ENCODE measurements around the gene CHRNE. TPM values are rescaled to one million over a fixed set of nuclear protein-coding genes. Genes with fewer than 3 reads are reported as not detected.

Gene CHRNE
- polyA plus RNA-seq, 3 donors: 1.1 to 2.7 (median 1.4) TPM

GRCh38 chr17:4856937-4857314, 46.0 kb downstream of the CHRNE start:
- DNase-seq: no peak

- DNase-seq: no peak
These were observed 46.5 kb downstream of the CHRNE start for GRCh38 chr17:4856271-4856936.

- DNase-seq: no peak
These were observed 48.7 kb downstream of the CHRNE start for GRCh38 chr17:4854111-4854681.

DNA sequence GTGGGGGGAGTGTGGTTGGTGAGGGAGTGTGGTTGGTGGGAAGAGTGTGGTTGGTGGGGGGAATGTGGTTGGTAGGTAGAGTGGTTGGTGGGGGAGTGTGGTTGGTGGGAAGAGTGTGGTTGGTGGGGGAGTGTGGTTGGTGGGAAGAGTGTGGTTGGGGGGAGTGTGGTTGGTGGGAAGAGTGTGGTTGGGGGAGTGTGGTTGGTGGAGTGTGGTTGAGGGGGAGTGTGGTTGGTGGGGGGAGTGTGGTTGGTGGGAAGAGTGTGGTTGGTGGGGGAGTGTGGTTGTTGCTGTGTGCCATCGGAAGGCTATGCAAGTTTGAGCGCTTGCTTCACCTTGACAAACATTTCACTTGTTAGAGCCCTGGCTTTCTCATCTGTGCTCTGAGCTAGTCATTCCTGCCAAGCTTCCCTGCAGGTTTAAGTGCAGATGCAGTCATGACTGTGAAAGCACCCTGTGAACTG, 49.7 kb downstream of the CHRNE start:
- no peak for DNase-seq

DNA sequence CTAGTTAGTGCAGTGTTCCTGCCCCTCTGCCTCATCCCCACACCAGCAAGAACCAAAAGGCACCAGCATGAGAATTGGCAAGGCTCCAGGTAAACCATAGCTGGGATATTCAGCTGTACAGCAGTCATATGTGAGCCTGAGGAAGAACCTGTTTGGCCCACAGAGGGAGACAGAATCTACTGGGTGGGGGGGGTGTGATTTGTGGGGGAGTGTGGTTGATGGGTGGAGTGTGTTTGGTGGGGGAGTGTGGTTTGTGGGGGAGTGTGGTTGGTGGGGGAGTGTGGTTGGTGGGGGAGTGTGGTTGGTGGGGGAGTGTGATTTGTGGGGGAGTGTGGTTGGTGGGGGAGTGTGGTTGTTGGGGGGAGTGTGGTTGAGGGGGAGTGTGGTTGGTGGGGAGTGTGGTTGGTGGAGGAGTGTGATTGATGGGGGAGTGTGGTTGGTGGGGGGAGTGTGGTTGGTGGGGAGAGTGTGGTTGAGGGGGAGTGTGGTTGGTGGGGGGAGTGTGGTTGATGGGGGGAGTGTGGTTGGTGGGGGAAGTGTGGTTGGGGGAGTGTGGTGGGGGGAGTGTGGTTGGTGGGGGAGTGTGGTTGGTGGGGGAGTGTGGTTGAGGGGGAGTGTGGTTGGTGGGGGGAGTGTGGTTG, 50.2 kb downstream of the CHRNE start:
- no peak for DNase-seq

- no peak for DNase-seq
These were observed 51.8 kb downstream of the CHRNE start for GRCh38 chr17:4851084-4851483.

- no peak for DNase-seq
These were observed 52.7 kb downstream of the CHRNE start for GRCh38 chr17:4850246-4850645.

- DNase-seq: no peak
These were observed 53.8 kb downstream of the CHRNE start for GRCh38 chr17:4849011-4849536.

Other genes with a start within 250 kb of the CHRNE start
- 10 to 100 TPM; 50.9 to 56.5 (median 51.3) TPM for gene PELP1, start 199.0 kb downstream of the CHRNE start, polyA plus RNA-seq (ENCODE audit: insufficient read length in 3 of 3)
- gene ARRB2, start 192.5 kb downstream of the CHRNE start, polyA plus RNA-seq (ENCODE audit: insufficient read length in 3 of 3): 10 to 100 TPM; 32.8 to 36.6 (median 36.5) TPM
- gene MED11, start 171.7 kb downstream of the CHRNE start, polyA plus RNA-seq (ENCODE audit: insufficient read length in 3 of 3): 10 to 100 TPM; 27.3 to 29.7 (median 27.6) TPM
- 1 to 10 TPM in 1 of 3 donors, under 1 TPM in 2; 0.37 to 1.0 (median 0.58) TPM for gene ZMYND15, start 163.3 kb downstream of the CHRNE start, polyA plus RNA-seq (ENCODE audit: insufficient read length in 3 of 3)
- gene CXCL16, start 163.2 kb downstream of the CHRNE start, polyA plus RNA-seq (ENCODE audit: insufficient read length in 3 of 3): 10 to 100 TPM; 10.2 to 16.1 (median 14.1) TPM
- 1 to 10 TPM; 2.4 to 3.7 (median 2.5) TPM for gene TM4SF5, start 131.2 kb downstream of the CHRNE start, polyA plus RNA-seq (ENCODE audit: insufficient read length in 3 of 3)
- gene VMO1, start 116.7 kb downstream of the CHRNE start, polyA plus RNA-seq (ENCODE audit: insufficient read length in 3 of 3): under 1 TPM; 0.39 to 0.74 (median 0.65) TPM
- gene GLTPD2, start 114.1 kb downstream of the CHRNE start, polyA plus RNA-seq (ENCODE audit: insufficient read length in 3 of 3): 10 to 100 TPM; 10.7 to 14.5 (median 12.5) TPM
- 100 to 1,000 TPM; 130 to 146 (median 145) TPM for gene PSMB6, start 106.9 kb downstream of the CHRNE start, polyA plus RNA-seq (ENCODE audit: insufficient read length in 3 of 3)
- gene PLD2, start 95.9 kb downstream of the CHRNE start, polyA plus RNA-seq (ENCODE audit: insufficient read length in 3 of 3): 10 to 100 TPM; 35.1 to 53.7 (median 45.2) TPM
- 10 to 100 TPM; 51.2 to 70.4 (median 69.7) TPM for gene MINK1, start 69.8 kb downstream of the CHRNE start, polyA plus RNA-seq (ENCODE audit: insufficient read length in 3 of 3)
- gene C17orf107, start 3.6 kb downstream of the CHRNE start, polyA plus RNA-seq (ENCODE audit: insufficient read length in 3 of 3): 1 to 10 TPM; 1.6 to 2.1 (median 1.8) TPM
- 1 to 10 TPM; 2.1 to 2.7 (median 2.6) TPM for gene GP1BA, start 29.2 kb upstream of the CHRNE start, polyA plus RNA-seq (ENCODE audit: insufficient read length in 3 of 3)
- gene SLC25A11, start 36.9 kb upstream of the CHRNE start, polyA plus RNA-seq (ENCODE audit: insufficient read length in 3 of 3): 10 to 100 TPM; 77.1 to 93.9 (median 85.5) TPM
- gene RNF167, start 37.2 kb upstream of the CHRNE start, polyA plus RNA-seq (ENCODE audit: insufficient read length in 3 of 3): 100 to 1,000 TPM; 129 to 146 (median 134) TPM
- gene PFN1, start 45.4 kb upstream of the CHRNE start, polyA plus RNA-seq (ENCODE audit: insufficient read length in 3 of 3): 100 to 1,000 TPM; 401 to 502 (median 460) TPM
- 10 to 100 TPM; 26.2 to 30.9 (median 28.9) TPM for gene ENO3, start 48.0 kb upstream of the CHRNE start, polyA plus RNA-seq (ENCODE audit: insufficient read length in 3 of 3)
- gene SPAG7, start 64.7 kb upstream of the CHRNE start, polyA plus RNA-seq (ENCODE audit: insufficient read length in 3 of 3): 100 to 1,000 TPM in 1 of 3 donors, 10 to 100 TPM in 2; 99.6 to 111 (median 100.0) TPM
- 10 to 100 TPM; 25.3 to 35.7 (median 34.8) TPM for gene CAMTA2, start 84.6 kb upstream of the CHRNE start, polyA plus RNA-seq (ENCODE audit: insufficient read length in 3 of 3)
- gene INCA1, start 94.4 kb upstream of the CHRNE start, polyA plus RNA-seq (ENCODE audit: insufficient read length in 3 of 3): 1 to 10 TPM; 6.9 to 9.5 (median 9.3) TPM
- 10 to 100 TPM; 89.4 to 99.7 (median 90.9) TPM for gene KIF1C, start 94.9 kb upstream of the CHRNE start, polyA plus RNA-seq (ENCODE audit: insufficient read length in 3 of 3)
- gene SLC52A1, start 132.3 kb upstream of the CHRNE start, polyA plus RNA-seq (ENCODE audit: insufficient read length in 3 of 3): under 1 TPM; 0.24 to 0.42 (median 0.41) TPM
- gene ZFP3, start 175.4 kb upstream of the CHRNE start, polyA plus RNA-seq (ENCODE audit: insufficient read length in 3 of 3): 10 to 100 TPM; 13.7 to 16.9 (median 15.0) TPM
- gene ZNF232, start 208.8 kb upstream of the CHRNE start, polyA plus RNA-seq (ENCODE audit: insufficient read length in 3 of 3): 10 to 100 TPM; 21.8 to 50.0 (median 24.0) TPM
- gene USP6, start 212.9 kb upstream of the CHRNE start, polyA plus RNA-seq (ENCODE audit: insufficient read length in 3 of 3): 10 to 100 TPM in 1 of 3 donors, 1 to 10 TPM in 2; 2.5 to 14.7 (median 5.1) TPM